ENCODE results near the gene DPF3. TPM values are rescaled to one million over a fixed set of nuclear protein-coding genes. Genes with fewer than 3 reads are reported as not detected.

The DPF3 gene
- total RNA-seq, 1 donor from 2014 or later = 0.90 TPM

GRCh38 chr14:72634691-72635616 lies 258.9 kb downstream of the DPF3 start:
- Histone ChIP-seq H3K36me3 (no peaks in the 10 kb centered on the region), H3K27me3 (no peaks in the 10 kb centered on the region), H3K27ac (no peak overlapping the region), H3K4me1 (no peaks in the 10 kb centered on the region), H3K4me3 (no peak overlapping the region), H3K9me3 (no peaks in the 10 kb centered on the region)
- DNase-seq = no peak
- ATAC-seq = no peak
- intact Hi-C loops (cut with DNase I) = no loop called here
- TF ChIP-seq CTCF (IDR thresholded peaks at IDR 0.05) = no peak

GRCh38 chr14:72633551-72633950 lies 260.4 kb downstream of the DPF3 start:
- intact Hi-C loops (cut with DNase I) = no loop called here
- Histone ChIP-seq H3K4me1 (no peaks in the 10 kb centered on the region), H3K4me3 (no peak overlapping the region), H3K27me3 (no peaks in the 10 kb centered on the region), H3K36me3 (no peaks in the 10 kb centered on the region), H3K27ac (no peak overlapping the region), H3K9me3 (no peaks in the 10 kb centered on the region)
- no peak for TF ChIP-seq CTCF (IDR thresholded peaks at IDR 0.05)
- DNase-seq = no peak
- no peak for ATAC-seq

- DNase-seq = no peak
Measured at GRCh38 chr14:72632727-72633126, 261.2 kb downstream of the DPF3 start.

GRCh38 chr14:72631401-72631800 lies 262.5 kb downstream of the DPF3 start:
- DNase-seq (no peak), ATAC-seq (no peak)
- Histone ChIP-seq H3K9me3 (no peaks in the 10 kb centered on the region), H3K4me3 (no peak overlapping the region), H3K4me1 (no peaks in the 10 kb centered on the region), H3K27ac (no peak overlapping the region), H3K36me3 (no peaks in the 10 kb centered on the region), H3K27me3 (no peaks in the 10 kb centered on the region)
- intact Hi-C loops (cut with DNase I) = no loop called here
- TF ChIP-seq CTCF (IDR thresholded peaks at IDR 0.05) = no peak

More at GRCh38 chr14:72632727-72633126, 261.2 kb downstream of the DPF3 start:
- no peaks in the 10 kb centered on the region for H3K36me3 ChIP-seq
- no peak for ATAC-seq
- H3K27me3 ChIP-seq = no peaks in the 10 kb centered on the region
- no peaks in the 10 kb centered on the region for H3K4me1 ChIP-seq
- H3K4me3 ChIP-seq = no peak overlapping the region
- H3K9me3 ChIP-seq = no peaks in the 10 kb centered on the region
- H3K27ac ChIP-seq = no peak overlapping the region
- intact Hi-C loops (cut with DNase I) = no loop called here
- TF ChIP-seq CTCF (IDR thresholded peaks at IDR 0.05) = no peak

- intact Hi-C loops (cut with DNase I) = no loop called here
- TF ChIP-seq CTCF (IDR thresholded peaks at IDR 0.05) = no peak
- DNase-seq (no peak), ATAC-seq (no peak)
- Histone ChIP-seq H3K27me3 (no peaks in the 10 kb centered on the region), H3K4me1 (no peaks in the 10 kb centered on the region), H3K27ac (no peak overlapping the region), H3K36me3 (no peaks in the 10 kb centered on the region), H3K9me3 (no peaks in the 10 kb centered on the region), H3K4me3 (no peak overlapping the region)
Measured at GRCh38 chr14:72630374-72630773, 263.5 kb downstream of the DPF3 start.

Measured in upper lobe of right lung (tissue), 1 donor.